ENCODE results near the gene SUPT3H.
"Not testable (repeated sequence)": the region's sequence is repeated elsewhere in the genome, so short reads cannot be mapped to it uniquely, and the experiment has no call there.

The SUPT3H gene

GRCh38 chr6:45314146-45314545, 63.6 kb downstream of the SUPT3H start:
- no peak for DNase-seq

DNA sequence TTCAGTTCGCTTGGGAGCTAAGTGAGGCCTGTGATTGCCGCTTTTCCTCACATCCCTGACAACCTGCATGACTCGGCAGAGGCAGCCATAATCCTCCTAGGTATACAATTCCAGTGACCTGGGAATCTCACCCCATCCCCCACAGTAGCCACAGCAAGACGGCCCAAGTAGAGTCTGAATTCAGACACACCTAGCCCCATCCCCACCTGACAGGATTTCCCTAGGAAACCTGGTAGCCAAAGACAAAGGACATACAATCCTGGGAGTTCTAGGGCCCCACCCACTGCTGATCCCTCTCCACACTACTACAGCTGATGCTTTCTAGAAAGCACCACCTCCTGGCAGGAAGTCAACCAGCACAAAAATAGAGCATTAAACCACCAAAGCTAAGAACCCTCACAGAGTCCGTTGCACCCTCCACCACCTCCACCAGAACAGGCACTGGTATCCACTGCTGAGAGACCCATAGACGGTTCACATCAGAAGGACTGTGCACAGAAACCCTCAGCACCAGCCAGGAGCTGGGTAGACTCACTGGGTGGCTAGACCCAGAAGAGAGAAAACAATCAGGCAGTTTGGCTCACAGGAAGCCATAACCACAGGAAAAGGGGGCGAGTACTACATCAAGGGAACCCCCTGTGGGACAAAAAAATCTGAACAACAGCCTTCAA, 67.5 kb downstream of the SUPT3H start:
- peak; percentile 30 to 32 for DNase-seq

DNA sequence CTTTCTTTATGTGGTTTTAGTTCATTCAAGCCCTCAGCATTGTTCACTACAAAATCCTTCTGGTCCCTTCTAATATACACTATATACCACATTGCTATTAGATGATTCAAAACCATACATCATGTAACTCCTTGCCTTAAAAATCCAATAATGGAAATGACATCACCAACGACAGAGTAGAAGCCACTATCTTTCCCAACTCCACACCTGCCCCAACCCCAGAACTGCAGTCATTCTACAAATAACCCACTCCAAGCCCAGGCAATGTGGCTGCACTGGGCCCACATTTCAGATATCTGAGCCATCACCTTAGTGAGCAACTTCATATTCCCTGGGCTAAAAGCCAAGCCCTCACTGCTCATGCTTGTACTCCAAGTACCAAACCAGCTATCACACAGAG, 72.2 kb downstream of the SUPT3H start:
- DNase-seq = no peak

DNA sequence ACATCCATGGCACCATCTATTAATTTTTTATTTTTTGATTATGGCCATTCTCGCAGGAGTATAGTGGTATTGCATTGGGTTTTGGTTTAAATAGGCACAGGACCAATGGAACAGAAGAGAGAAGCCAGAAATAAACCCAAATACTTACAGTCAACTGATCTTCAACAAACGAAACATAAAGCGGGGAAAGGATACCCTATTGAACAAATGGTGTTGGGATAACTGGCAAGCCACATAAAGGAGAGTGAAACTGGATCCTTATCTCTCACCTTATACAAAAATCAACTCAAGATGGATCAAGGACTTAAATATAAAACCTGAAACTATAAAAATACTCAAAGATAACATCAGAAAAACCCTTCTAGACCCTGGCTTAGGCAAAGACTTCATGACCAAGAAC, 74.9 kb downstream of the SUPT3H start:
- no peak for DNase-seq

DNA sequence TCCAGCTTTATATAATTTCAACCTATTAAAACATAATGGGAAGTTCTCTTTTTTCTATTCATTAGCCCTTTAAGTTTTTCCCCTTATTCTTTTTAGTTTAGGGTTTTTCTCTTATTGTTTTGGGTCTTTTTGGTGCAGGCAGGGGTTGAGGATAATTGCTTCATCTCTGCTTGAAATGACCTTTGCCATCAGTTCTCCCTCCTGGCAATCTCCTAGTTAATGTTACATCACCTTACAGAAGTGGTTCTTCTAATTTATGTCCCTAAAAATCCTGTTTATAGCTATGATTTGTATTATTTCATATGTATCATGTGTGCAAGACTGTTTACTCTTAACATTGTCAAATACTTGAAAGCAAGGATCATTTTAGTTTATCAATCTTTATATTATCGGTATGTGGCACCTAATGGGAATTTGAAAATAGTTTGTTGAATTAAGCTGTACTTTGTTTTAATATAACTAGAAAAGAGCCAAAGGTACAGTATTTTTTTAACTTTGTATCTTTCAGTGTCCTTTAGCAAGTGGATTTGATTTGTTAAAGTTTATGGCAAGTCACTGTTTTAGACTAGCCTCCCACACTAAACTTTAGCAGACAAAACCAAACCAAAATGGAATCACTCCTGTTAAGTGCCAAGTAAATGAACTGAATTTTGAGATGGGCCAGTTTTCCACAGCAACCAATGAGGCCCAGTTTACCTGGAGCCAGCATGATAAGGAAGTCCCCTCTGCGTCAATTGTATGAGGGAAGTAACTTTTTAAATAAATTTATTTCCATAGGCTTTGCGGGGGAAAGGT, 76.2 kb downstream of the SUPT3H start:
- no peak for DNase-seq

- no peak for DNase-seq
Observed at GRCh38 chr6:45300736-45301135, 77.0 kb downstream of the SUPT3H start.

DNA sequence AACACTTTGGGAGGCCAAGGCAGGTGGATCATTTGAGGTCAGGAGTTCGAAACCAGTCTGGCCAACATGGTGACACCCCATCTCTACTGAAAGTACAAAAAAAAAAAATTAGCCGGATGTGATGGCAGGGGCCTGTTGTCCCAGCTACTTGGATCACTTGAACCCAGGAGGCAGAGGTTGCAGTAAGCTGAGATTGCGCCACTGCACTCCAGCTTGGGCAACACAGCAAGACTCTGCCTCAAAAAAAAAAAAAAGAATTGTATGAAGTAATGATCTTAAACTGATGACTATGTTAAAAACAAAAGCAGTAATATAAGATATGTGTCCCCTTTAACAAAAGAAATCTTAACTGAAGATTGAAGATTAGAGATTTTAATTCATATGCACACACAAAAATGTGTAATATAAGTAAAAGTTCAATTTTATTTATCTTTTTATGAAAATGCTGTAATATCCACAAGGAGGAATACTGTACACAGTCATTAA, 78.6 kb downstream of the SUPT3H start:
- no peak for DNase-seq

GRCh38 chr6:45297320-45297719, 80.4 kb downstream of the SUPT3H start:
- DNase-seq = no peak

DNA sequence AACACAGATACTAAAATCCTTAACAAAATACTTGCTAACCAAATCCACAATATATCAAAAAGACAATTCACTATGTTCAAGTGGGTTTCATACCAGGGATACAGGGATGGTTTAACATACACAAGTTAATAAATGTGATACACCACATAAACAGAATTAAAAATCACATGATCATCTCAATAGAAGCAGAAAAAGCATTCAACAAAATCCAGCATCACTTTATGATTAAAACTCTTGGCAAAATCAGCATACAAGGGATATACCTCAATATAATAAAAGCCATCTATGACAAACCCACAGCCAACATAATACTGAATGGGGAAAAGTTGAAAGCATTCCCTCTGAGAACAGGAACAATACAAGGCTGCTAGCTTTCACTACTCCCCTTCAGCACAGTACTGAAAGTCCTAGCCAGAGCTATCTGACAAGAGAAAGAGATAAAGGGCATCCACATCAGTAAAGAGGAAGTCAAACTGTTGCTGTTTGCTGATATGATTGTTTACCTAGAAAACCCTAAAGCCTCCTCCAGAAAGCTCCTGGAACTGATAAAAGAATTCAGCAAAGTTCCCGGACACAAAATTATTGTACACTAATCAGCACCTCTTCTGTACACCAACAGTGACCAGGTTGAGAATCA, 83.6 kb downstream of the SUPT3H start:
- DNase-seq = not testable (repeated sequence)

DNA sequence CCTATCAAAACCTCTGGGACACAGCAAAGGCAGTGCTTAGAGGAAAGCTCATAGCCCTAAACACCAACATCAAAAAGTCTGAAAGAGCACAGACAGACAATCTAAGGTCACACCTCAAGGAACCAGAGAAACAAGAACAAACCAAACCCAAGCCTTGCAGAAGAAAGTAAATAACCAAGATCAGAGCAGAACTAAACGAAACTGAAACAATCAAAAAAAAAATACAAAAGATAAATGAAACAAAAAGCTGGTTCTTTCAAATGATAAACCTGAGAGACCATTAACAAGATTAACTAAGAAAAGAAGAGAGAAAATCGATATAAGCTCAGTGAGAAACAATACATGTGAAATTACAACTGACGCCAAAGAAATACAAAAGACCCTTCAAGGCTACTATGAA, 84.4 kb downstream of the SUPT3H start:
- no peak for DNase-seq

GRCh38 chr6:45289751-45290514, 87.8 kb downstream of the SUPT3H start:
- no peak for DNase-seq

DNA sequence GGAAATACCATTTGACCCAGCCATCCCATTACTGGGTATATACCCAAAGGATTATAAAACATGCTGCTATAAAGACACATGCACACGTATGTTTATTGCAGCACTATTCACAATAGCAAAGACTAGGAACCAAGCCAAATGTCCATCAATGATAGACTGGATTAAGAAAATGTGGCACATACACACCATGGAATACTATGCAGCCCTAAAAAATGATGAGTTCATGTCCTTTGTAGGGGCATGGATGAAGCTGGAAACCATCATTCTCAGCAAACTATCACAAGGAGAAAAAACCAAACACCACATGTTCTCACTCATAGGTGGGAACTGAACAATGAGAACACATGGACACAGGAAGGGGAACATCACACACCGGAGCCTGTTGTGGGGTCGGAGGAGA, 91.0 kb downstream of the SUPT3H start:
- DNase-seq = not testable (repeated sequence)

GRCh38 chr6:45278367-45278766, 99.4 kb downstream of the SUPT3H start:
- no peak for DNase-seq

DNA sequence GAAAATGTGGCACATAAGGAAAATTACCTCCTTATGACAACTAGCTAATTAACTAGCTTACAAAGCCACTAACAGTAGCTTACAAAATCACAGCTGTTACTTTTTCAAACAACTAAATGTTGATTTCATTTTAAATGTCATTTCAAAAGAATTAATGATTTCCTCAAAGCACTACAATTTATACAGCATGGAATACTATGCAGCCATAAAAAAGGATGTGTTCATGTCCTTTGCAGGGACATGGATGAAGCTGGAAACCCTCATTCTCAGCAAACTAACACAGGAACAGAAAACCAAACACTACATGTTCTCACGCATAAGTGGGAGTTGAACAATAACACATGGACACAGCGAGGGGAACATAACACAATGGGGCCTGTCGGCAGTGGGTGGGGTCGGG, 100.0 kb downstream of the SUPT3H start:
- not testable (repeated sequence) for DNase-seq

DNA sequence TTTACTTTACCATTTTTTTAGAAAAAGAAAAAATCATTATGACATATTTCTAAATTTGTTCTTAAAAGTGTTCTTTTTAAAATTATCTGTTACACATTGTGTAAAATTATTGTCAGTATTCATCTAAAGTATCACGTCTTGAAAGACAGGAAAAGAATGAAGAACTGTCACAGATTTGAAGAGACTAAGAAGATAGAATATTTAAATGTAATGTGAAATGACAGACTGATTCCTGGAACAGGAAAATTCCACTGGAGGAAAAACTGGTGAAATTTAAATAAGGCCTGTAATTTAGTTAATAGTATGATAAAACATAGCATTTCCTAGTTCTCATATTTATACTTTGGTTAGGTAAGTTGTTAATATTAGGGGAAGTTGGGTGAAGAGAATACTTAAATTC, 102.4 kb downstream of the SUPT3H start:
- no peak for DNase-seq

GRCh38 chr6:45272626-45273025, 105.1 kb downstream of the SUPT3H start:
- no peak for DNase-seq

DNA sequence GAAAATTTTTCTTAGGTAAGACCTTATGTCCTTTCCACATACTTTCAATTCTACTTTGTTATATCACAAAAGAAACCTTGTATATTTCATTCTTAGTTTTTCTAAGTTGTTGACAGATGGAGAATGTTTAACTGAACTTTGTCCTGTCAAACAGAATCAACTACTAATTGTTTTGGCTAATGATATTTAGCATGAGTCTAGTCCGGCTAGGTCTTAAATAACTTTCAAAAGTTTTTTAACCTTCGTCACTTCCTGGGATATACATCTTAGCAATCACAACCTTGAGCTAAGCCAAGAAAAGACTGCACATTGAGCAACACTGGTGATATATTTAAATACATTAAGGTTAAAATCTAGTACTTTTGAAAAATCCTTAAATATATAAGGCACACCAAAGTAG, 112.5 kb downstream of the SUPT3H start:
- no peak for DNase-seq

- no peak for DNase-seq
Observed at GRCh38 chr6:45260696-45261095, 117.0 kb downstream of the SUPT3H start.

DNA sequence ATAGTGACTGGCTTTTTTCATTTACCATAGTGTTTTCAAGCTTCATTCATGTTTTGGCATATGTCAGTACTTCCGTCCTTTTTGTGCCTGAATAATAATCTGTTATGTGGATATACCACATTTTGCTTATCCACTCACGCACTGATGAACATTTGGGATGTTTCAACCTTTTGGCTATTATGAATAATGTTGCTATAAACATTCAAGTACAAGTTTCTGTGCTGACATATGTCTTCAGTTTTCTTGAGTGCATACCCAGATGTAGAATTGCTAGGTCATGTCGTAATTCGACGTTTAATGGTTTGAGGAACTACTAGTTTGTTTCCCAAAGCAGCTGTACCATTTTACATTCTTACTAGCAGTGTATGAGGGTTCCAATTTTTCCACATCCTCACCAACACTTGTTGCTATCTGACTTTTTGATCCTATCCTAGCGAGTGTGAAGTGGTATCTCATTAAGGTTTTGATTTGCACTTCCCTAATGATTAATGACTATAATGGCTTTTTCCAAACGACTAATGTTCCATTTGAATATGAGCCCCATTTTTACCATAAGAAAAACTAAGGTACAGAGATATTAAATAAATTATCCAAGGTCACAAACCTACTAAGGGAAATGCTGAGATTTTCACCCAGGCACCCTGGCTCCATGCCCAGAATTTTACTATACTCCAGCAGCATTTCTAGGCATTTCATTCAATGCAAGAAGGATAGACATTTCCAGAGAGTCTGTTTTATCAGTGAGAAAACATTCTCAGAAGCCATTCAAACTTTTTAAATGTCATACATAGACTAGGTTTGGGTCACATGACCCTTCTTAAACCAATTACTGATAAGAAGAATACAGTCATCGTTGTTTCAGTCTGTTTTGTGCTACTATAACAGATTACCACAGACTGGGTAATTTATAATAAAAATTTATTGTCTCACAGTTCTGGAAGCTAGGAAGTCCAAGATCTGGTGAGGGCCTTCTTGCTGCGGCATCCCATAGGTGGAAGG, 120.7 kb downstream of the SUPT3H start:
- no peak for DNase-seq

GRCh38 chr6:45255434-45255833, 122.3 kb downstream of the SUPT3H start:
- DNase-seq = no peak

DNA sequence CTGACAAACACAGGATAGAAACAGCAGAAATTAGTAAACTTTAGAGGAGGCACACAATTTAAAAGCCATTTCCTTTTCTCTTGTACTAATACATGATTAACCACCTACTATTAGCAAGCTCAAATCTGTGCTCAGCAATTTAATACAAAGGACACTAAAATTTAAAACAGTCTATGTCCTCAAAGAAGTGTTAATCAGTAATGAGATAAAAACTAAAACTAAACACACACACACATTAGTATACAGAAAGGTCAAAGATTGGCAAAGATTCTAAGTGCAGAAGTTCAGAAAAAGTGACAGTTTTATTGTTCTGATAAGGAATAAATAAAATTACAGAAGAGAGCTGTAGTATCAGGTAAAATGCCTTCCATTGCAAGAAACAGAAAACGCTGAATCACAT, 123.5 kb downstream of the SUPT3H start:
- DNase-seq = no peak

- DNase-seq = no peak
Observed at GRCh38 chr6:45253453-45253852, 124.3 kb downstream of the SUPT3H start.

Measured in activated T-cell treated with anti-CD3 and anti-CD28 coated beads, Interleukin-2, amount 50 U/mL, for 48 hours (primary cell).